ENCODE results near the gene CAPN5. TPM values are rescaled to one million over a fixed set of nuclear protein-coding genes. Genes with fewer than 3 reads are reported as not detected.

Gene CAPN5
- total and polyA plus RNA-seq, 4 donors: 6.5 to 25.8 (median 18.2) TPM

- no peak for DNase-seq (ENCODE audit: low spot score)
- Histone ChIP-seq H3K9ac (ENCODE audit: low read depth in 1 of 2, low read length in 2 of 2) (no peak overlapping the region), H3K36me3 (ENCODE audit: control insufficient read depth in 4 of 4, insufficient read depth in 3 of 4, low read depth in 1 of 4, low read length in 3 of 4) (peaks cover 0 to 4% (median 1%) of the 10 kb centered on the region in 4 donors), H3K4me3 (ENCODE audit: low read depth in 1 of 3, low read length in 3 of 3) (no peak overlapping the region), H3K27me3 (ENCODE audit: control insufficient read depth in 4 of 4, insufficient read depth in 4 of 4, low read length in 3 of 4) (no peaks in the 10 kb centered on the region), H3K9me3 (ENCODE audit: control insufficient read depth in 4 of 4, low read length in 3 of 4) (no peaks in the 10 kb centered on the region), H3K27ac (ENCODE audit: low read depth in 1 of 2, low read length in 2 of 2) (peak overlapping the region; percentile 76 to 87), H3K4me1 (ENCODE audit: control insufficient read depth in 4 of 4, insufficient read depth in 4 of 4, low read length in 3 of 4) (peaks cover 12 to 55% (median 46%) of the 10 kb centered on the region in 4 donors)
- WGBS: 95% methylated on average over 7 of the region's 7 CpGs
- TF ChIP-seq FOXA2 (IDR thresholded peaks at IDR 0.05): no peak
These were observed 28.1 kb downstream of the CAPN5 start for GRCh38 chr11:77094841-77095365.

- Histone ChIP-seq H3K4me3 (ENCODE audit: low read depth in 1 of 3, low read length in 3 of 3) (no peak overlapping the region), H3K9ac (ENCODE audit: low read depth in 1 of 2, low read length in 2 of 2) (no peak overlapping the region), H3K4me1 (ENCODE audit: control insufficient read depth in 4 of 4, insufficient read depth in 4 of 4, low read length in 3 of 4) (peaks cover 12 to 49% (median 44%) of the 10 kb centered on the region in 4 donors), H3K36me3 (ENCODE audit: control insufficient read depth in 4 of 4, insufficient read depth in 3 of 4, low read depth in 1 of 4, low read length in 3 of 4) (peaks cover 0 to 4% (median 2%) of the 10 kb centered on the region in 4 donors), H3K27me3 (ENCODE audit: control insufficient read depth in 4 of 4, insufficient read depth in 4 of 4, low read length in 3 of 4) (no peaks in the 10 kb centered on the region), H3K27ac (ENCODE audit: low read depth in 1 of 2, low read length in 2 of 2) (peak overlapping the region; percentile 76 to 87), H3K9me3 (ENCODE audit: control insufficient read depth in 4 of 4, low read length in 3 of 4) (no peaks in the 10 kb centered on the region)
- DNase-seq (ENCODE audit: low spot score): no peak
- TF ChIP-seq HNF4A (conservative IDR thresholded peaks at IDR 0.05) (peak; percentile 92 to 96), TAF1 (conservative IDR thresholded peaks at IDR 0.05) (no peak), NR2F2 (IDR thresholded peaks at IDR 0.05) (peak; percentile 21), HNF4G (IDR thresholded peaks at IDR 0.05) (peak; percentile 70), FOXA2 (IDR thresholded peaks at IDR 0.05) (peak; percentile 79), MAX (IDR thresholded peaks at IDR 0.05) (no peak), YY1 (IDR thresholded peaks at IDR 0.05) (peak; percentile 87), CTCF (IDR thresholded peaks at IDR 0.05; ENCODE audit: low read depth, low read length, missing input control) (no peak), REST (IDR thresholded peaks at IDR 0.05) (peak; percentile 92), ATF3 (IDR thresholded peaks at IDR 0.05) (peak; percentile 69), ZBTB33 (IDR thresholded peaks at IDR 0.05) (no peak), JUND (IDR thresholded peaks at IDR 0.05) (peak; percentile 71 to 78), GABPA (IDR thresholded peaks at IDR 0.05 in 1 of 2, conservative IDR thresholded peaks at IDR 0.05 in 1 of 2) (peak in 1 of 2 donors; percentile 66), EGR1 (IDR thresholded peaks at IDR 0.05; ENCODE audit: low read depth in 2 of 2) (no peak), RAD21 (IDR thresholded peaks at IDR 0.05) (peak; percentile 63 to 74), SP1 (IDR thresholded peaks at IDR 0.05) (peak; percentile 99), FOXA1 (IDR thresholded peaks at IDR 0.05) (peak; percentile 76), RXRA (IDR thresholded peaks at IDR 0.05) (peak; percentile 93 to 95)
- WGBS: 46% methylated on average over 21 of the region's 21 CpGs
These were observed 29.1 kb downstream of the CAPN5 start for GRCh38 chr11:77095551-77096490.

Measured in liver (tissue), 9 donors.